MM.1S (cell line): ENCODE results near the gene STARD3.

Experiments used
- DNase-seq: peaks from one replicate; pipeline ENCODE4 v3.0.0-alpha.2; 2015
- H2AFZ ChIP-seq: fragments of 300-600 bp; sonication (generic); 2 replicates; pipeline ENCODE4 v1.6.0; 2016; ENCODE audit warnings: antibody characterized with exemption, low read length
- H3F3A ChIP-seq: fragments of 300-600 bp; sonication (generic); 2 replicates; pipeline ENCODE4 v1.6.1; 2016; ENCODE audit warnings: mild to moderate bottlenecking, antibody characterized with exemption, low read length, moderate library complexity, mixed read lengths; ENCODE audit not compliant: insufficient read depth
- H3K27ac ChIP-seq: fragments of 300-600 bp; sonication (generic); 2 replicates; pipeline ENCODE4 v1.5.1; 2016; ENCODE audit warnings: mild to moderate bottlenecking, low read length
- H3K27me3 ChIP-seq: fragments of 300-600 bp; sonication (generic); replicated peaks from 2 replicates; pipeline ENCODE4 v1.6.0; 2016; ENCODE audit warnings: low read length; ENCODE audit not compliant: insufficient read depth
- H3K36me3 ChIP-seq: fragments of 300-600 bp; sonication (generic); replicated peaks from 2 replicates; pipeline ENCODE4 v1.6.1; 2016; ENCODE audit warnings: mild to moderate bottlenecking, low read length, mixed read lengths; ENCODE audit not compliant: insufficient read depth
- H3K4me1 ChIP-seq: fragments of 300-600 bp; sonication (generic); 2 replicates; pipeline ENCODE4 v1.6.1; 2016; ENCODE audit warnings: low read length, mixed read lengths
- H3K4me2 ChIP-seq: fragments of 300-600 bp; sonication (generic); 2 replicates; pipeline ENCODE4 v1.6.0; 2016; ENCODE audit warnings: low read depth, low read length
- H3K4me3 ChIP-seq: fragments of 300-600 bp; sonication (generic); 2 replicates; pipeline ENCODE4 v1.5.1; 2016; ENCODE audit warnings: low read length, mixed read lengths
- H3K79me2 ChIP-seq: fragments of 300-600 bp; sonication (generic); 2 replicates; pipeline ENCODE4 v1.6.1; 2016; ENCODE audit warnings: mixed run types, low read length, mixed read lengths
- H3K9ac ChIP-seq: fragments of 300-600 bp; sonication (generic); 2 replicates; pipeline ENCODE4 v1.6.1; 2016; ENCODE audit warnings: low read length, mixed read lengths
- H3K9me2 ChIP-seq: fragments of 300-600 bp; sonication (generic); replicated peaks from 2 replicates; pipeline ENCODE4 v1.6.1; 2016; ENCODE audit warnings: mild to moderate bottlenecking, low read length, mixed read lengths; ENCODE audit not compliant: insufficient read depth
- H3K9me3 ChIP-seq: fragments of 300-600 bp; sonication (generic); replicated peaks from 2 replicates; pipeline ENCODE4 v1.6.1; 2016; ENCODE audit warnings: mild to moderate bottlenecking, low read length, mixed read lengths; ENCODE audit not compliant: insufficient read depth
- H4K20me1 ChIP-seq: fragments of 300-600 bp; sonication (generic); 2 replicates; pipeline ENCODE4 v1.6.1; 2016; ENCODE audit warnings: mild to moderate bottlenecking, low read length, moderate library complexity, mixed read lengths; ENCODE audit not compliant: insufficient read depth
- EZH2 ChIP-seq: fragments of 300-600 bp; sonication (generic); optimal IDR thresholded peaks from 2 replicates; pipeline ENCODE3; 2017; ENCODE audit warnings: low read depth, mild to moderate bottlenecking, antibody characterized with exemption, low read length, mixed read lengths
- EZH2phosphoT487 ChIP-seq: fragments of 300-600 bp; sonication (generic); IDR thresholded peaks from 2 replicates; pipeline ENCODE4 v1.6.1; 2018; ENCODE audit warnings: antibody characterized with exemption, low read length
- TF ChIP-seq, protein P1 (sequence below): fragments of 300-600 bp; sonication (generic); IDR thresholded peaks from 2 replicates; pipeline ENCODE4 v1.5.1; 2016; ENCODE audit warnings: antibody characterized with exemption, low read length, mixed read lengths

The STARD3 gene

DNA sequence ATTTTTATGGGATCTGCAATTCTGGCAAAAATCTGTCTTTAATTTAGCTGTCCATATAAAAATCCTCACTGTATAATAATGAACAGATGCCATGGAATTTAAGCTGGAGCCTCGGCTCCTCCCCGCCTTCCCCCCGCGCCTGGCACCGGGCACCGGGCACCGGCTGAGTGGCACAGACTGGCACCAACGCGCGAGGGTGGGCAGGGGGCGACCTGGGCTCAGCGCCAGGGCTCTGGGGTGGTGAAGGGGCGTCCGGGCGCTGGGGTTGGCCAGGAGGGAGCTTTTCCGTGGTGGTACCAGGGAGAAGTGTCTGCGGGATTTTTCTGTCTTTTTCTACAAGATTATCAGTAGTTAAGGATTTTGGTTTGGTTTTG, 38.3 kb upstream of the STARD3 start:
- H3K4me3 ChIP-seq: no peak overlapping the region

DNA sequence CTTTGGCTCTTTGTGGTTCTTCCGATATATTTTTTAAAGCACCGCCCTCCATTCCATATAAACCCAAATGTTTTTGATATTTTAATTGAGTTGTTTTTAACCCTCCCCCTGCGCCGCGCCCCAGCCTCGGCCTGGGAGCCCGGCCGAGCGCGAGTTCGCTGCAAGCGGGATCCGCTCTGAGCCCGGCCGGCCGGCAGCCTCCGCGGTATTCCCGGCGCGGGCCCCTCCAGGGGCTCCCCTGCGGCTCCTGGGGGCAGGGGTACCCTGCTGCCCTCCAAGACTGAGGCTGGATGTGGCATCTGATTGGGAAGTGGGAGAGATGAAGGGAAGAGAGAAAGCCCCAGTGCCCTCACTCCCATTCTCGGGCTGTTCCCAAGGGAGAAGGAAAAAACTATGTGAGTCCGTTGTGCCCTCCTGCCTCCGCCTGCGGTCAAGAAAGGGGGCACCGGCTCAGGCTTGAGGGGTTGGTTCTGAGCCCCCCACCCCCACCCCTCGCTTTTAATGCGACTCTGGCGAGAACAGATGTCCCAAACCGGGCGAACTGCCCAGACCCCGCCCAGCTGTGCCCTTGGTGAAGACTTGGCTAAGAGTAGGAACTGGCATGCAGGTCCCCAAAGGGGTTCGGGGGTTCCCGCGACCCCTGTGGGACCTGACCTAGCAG, 37.8 kb upstream of the STARD3 start:
- TF ChIP-seq EZH2phosphoT487 (no peak; the same call in none of the 2 replicates), EZH2 (peak; percentile 81)
- TF ChIP-seq, protein P1, sequence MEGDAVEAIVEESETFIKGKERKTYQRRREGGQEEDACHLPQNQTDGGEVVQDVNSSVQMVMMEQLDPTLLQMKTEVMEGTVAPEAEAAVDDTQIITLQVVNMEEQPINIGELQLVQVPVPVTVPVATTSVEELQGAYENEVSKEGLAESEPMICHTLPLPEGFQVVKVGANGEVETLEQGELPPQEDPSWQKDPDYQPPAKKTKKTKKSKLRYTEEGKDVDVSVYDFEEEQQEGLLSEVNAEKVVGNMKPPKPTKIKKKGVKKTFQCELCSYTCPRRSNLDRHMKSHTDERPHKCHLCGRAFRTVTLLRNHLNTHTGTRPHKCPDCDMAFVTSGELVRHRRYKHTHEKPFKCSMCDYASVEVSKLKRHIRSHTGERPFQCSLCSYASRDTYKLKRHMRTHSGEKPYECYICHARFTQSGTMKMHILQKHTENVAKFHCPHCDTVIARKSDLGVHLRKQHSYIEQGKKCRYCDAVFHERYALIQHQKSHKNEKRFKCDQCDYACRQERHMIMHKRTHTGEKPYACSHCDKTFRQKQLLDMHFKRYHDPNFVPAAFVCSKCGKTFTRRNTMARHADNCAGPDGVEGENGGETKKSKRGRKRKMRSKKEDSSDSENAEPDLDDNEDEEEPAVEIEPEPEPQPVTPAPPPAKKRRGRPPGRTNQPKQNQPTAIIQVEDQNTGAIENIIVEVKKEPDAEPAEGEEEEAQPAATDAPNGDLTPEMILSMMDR: no peak
- Histone ChIP-seq H3K36me3 (no peaks in the 10 kb centered on the region), H3K4me3 (no peak overlapping the region), H3K9me3 (no peaks in the 10 kb centered on the region), H3K9me2 (no peaks in the 10 kb centered on the region), H3K79me2 (no peaks in the 10 kb centered on the region), H3F3A (no peaks in the 10 kb centered on the region), H3K27me3 (peaks cover 94% of the 10 kb centered on the region), H4K20me1 (no peaks in the 10 kb centered on the region), H2AFZ (no peak overlapping the region), H3K27ac (no peak overlapping the region), H3K4me1 (no peaks in the 10 kb centered on the region), H3K4me2 (no peak overlapping the region; the same call in 1 of the 2 replicates), H3K9ac (no peak overlapping the region)
- no peak for DNase-seq

More for the DNA sequence above, 38.3 kb upstream of the STARD3 start:
- Histone ChIP-seq H3K79me2 (no peaks in the 10 kb centered on the region), H3K9me3 (no peaks in the 10 kb centered on the region), H4K20me1 (no peaks in the 10 kb centered on the region), H3K9me2 (no peaks in the 10 kb centered on the region), H2AFZ (no peak overlapping the region), H3K4me2 (no peak overlapping the region), H3K9ac (no peak overlapping the region), H3K4me1 (no peaks in the 10 kb centered on the region), H3K27ac (no peak overlapping the region), H3K27me3 (peaks cover 89% of the 10 kb centered on the region), H3K36me3 (no peaks in the 10 kb centered on the region), H3F3A (no peaks in the 10 kb centered on the region)
- TF ChIP-seq EZH2phosphoT487 (peak; percentile 46; the same call in 1 of the 2 replicates), EZH2 (no peak)
- TF ChIP-seq, protein P1: no peak
- DNase-seq: no peak

DNA sequence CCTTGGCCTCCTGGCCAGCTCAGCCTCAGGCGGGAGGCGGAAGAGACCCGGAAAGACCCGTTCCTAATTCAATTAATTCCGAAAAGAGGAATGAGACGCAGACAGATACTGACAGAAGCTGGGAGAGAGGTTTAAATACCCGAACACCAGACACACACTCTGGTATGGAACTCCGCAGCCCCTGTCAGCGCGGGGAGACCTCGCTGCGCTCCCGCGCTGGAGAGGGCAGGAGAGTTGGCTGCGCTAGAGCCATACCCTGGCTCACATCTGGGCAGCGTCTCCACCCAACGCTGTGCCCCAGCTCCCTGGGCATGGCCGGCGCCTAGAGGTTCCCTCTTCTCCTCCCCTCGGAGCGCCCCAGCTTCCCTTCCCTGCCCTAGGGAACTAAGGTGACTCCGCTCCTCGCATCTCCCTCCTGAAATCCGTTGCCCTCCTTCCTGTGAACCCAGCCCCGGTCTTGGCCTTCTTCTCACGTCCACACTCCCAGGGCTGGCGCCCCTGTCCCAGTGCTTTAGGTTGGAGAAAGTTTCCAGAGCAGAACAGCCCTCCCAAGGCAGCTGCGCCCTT, 37.2 kb upstream of the STARD3 start:
- no peaks in the 10 kb centered on the region for H4K20me1 ChIP-seq
- no peaks in the 10 kb centered on the region for H3F3A ChIP-seq
- no peak overlapping the region for H3K9ac ChIP-seq
- H2AFZ ChIP-seq: no peak overlapping the region
- no peak overlapping the region for H3K4me3 ChIP-seq
- H3K9me2 ChIP-seq: no peaks in the 10 kb centered on the region
- H3K27ac ChIP-seq: no peak overlapping the region
- TF ChIP-seq EZH2 (no peak), EZH2phosphoT487 (no peak)
- TF ChIP-seq, protein P1: no peak
- no peaks in the 10 kb centered on the region for H3K79me2 ChIP-seq
- no peaks in the 10 kb centered on the region for H3K36me3 ChIP-seq
- H3K4me2 ChIP-seq: no peak overlapping the region
- H3K27me3 ChIP-seq: peaks cover 99% of the 10 kb centered on the region
- DNase-seq: no peak
- H3K9me3 ChIP-seq: no peaks in the 10 kb centered on the region
- no peaks in the 10 kb centered on the region for H3K4me1 ChIP-seq
